Liver (tissue), 9 donors: ENCODE data around the gene SMPD1. TPM values are rescaled to one million over a fixed set of nuclear protein-coding genes. Genes with fewer than 3 reads are reported as not detected.

Experiments
- DNase-seq: peaks from one replicate; pipeline ENCODE4 v3.0.0-alpha.2; 2017; ENCODE audit warnings: low spot score
- H3K27ac ChIP-seq, 2 donors: one replicate each; pipeline ENCODE4 v1.7.0; 2013; ENCODE audit warnings: inconsistent platforms in 2 of 2, low read length in 2 of 2, control low read depth in 1 of 2, low read depth in 1 of 2, mild to moderate bottlenecking in 1 of 2
- H3K27me3 ChIP-seq, 4 donors: one replicate each; pipeline versions ENCODE4 v1.6.1 to v1.7.0; 2013; ENCODE audit warnings: low read length in 3 of 4, inconsistent platforms in 1 of 4, mild to moderate bottlenecking in 1 of 4, moderate library complexity in 1 of 4; ENCODE audit not compliant: control insufficient read depth in 4 of 4, insufficient read depth in 4 of 4
- H3K36me3 ChIP-seq, 4 donors: one replicate each; pipeline versions ENCODE4 v1.6.1 to v1.7.0; 2013; ENCODE audit warnings: low read length in 3 of 4, mild to moderate bottlenecking in 3 of 4, low read depth in 1 of 4, moderate library complexity in 1 of 4; ENCODE audit not compliant: control insufficient read depth in 4 of 4, insufficient read depth in 3 of 4
- H3K4me1 ChIP-seq, 4 donors: one replicate each; pipeline versions ENCODE4 v1.6.1 to v1.7.0; 2013; ENCODE audit warnings: low read length in 3 of 4, mild to moderate bottlenecking in 3 of 4, moderate library complexity in 1 of 4; ENCODE audit not compliant: control insufficient read depth in 4 of 4, insufficient read depth in 4 of 4
- H3K4me3 ChIP-seq, 3 donors: one replicate each; pipeline versions ENCODE4 v1.6.1 to v1.7.0; 2013; ENCODE audit warnings: low read length in 3 of 3, control low read depth in 1 of 3, low read depth in 1 of 3, mild to moderate bottlenecking in 1 of 3
- H3K9ac ChIP-seq, 2 donors: one replicate each; pipeline ENCODE4 v1.7.0; 2013; ENCODE audit warnings: low read length in 2 of 2, mild to moderate bottlenecking in 2 of 2, moderate library complexity in 2 of 2, control low read depth in 1 of 2, low read depth in 1 of 2
- H3K9me3 ChIP-seq, 4 donors: one replicate each; pipeline versions ENCODE4 v1.6.1 to v1.7.0; 2013; ENCODE audit warnings: low read length in 3 of 4; ENCODE audit not compliant: control insufficient read depth in 4 of 4
- EGR1 ChIP-seq, 2 donors: IDR thresholded peaks; 2 replicates each; pipeline ENCODE4 v1.6.1; 2016 to 2018; ENCODE audit warnings: antibody characterized with exemption in 2 of 2, low read depth in 2 of 2
- FOXA1 ChIP-seq: IDR thresholded peaks from 2 replicates; pipeline ENCODE4 v1.6.1; 2016; ENCODE audit warnings: antibody characterized with exemption
- FOXA2 ChIP-seq: IDR thresholded peaks from 2 replicates; pipeline ENCODE4 v1.6.1; 2016; ENCODE audit warnings: antibody characterized with exemption
- GABPA ChIP-seq, 2 donors: IDR thresholded peaks in 1 of 2; conservative IDR thresholded peaks in 1 of 2; 2 replicates each; pipeline ENCODE4 v1.6.1; 2016; ENCODE audit warnings: antibody characterized with exemption in 2 of 2, mild to moderate bottlenecking in 1 of 2, moderate library complexity in 1 of 2
- HNF4A ChIP-seq, 2 donors: conservative IDR thresholded peaks; 2 replicates each; pipeline ENCODE4 v1.6.1; 2016; ENCODE audit warnings: antibody characterized with exemption in 2 of 2, mild to moderate bottlenecking in 2 of 2
- HNF4G ChIP-seq: IDR thresholded peaks from 2 replicates; pipeline ENCODE4 v1.6.1; 2016; ENCODE audit warnings: antibody characterized with exemption
- JUND ChIP-seq, 2 donors: IDR thresholded peaks; 2 replicates each; pipeline ENCODE4 v1.6.1; 2016; ENCODE audit warnings: antibody characterized with exemption in 2 of 2
- NR2F2 ChIP-seq: IDR thresholded peaks from 2 replicates; pipeline ENCODE4 v1.6.1; 2016; ENCODE audit warnings: antibody characterized with exemption
- RAD21 ChIP-seq, 2 donors: IDR thresholded peaks; 2 replicates each; pipeline ENCODE4 v1.6.1; 2016; ENCODE audit warnings: antibody characterized with exemption in 2 of 2, mild to moderate bottlenecking in 2 of 2
- TAF1 ChIP-seq: conservative IDR thresholded peaks from 2 replicates; pipeline ENCODE4 v1.6.1; 2016; ENCODE audit warnings: antibody characterized with exemption, mild to moderate bottlenecking
- YY1 ChIP-seq: IDR thresholded peaks from 2 replicates; pipeline ENCODE4 v1.6.1; 2016; ENCODE audit warnings: antibody characterized with exemption, mild to moderate bottlenecking
- WGBS: extraction: QIAGEN DNeasy Blood & Tissue Kit; methylation state at CpG from one replicate; pipeline ENCODE4 v1.1.7; 2013; 5-methylcytosine and 5-hydroxymethylcytosine counted together
- polyA plus RNA-seq, 2 donors: library from polyadenylated mRNA; stranded (reverse) in 1 of 2; unstranded in 1 of 2; fragments of 200-250 nt in 1 of 2; fragments of >200 nt in 1 of 2; fragmentation: Nextera tagmentation in 1 of 2; extraction: Ambion mirVana in 1 of 2; gene quantifications; one replicate each; pipeline versions ENCODE4 v1.2.1 to v1.2.3, GENCODE V29; 2013 to 2015
- total RNA-seq, 2 donors: library from RNA; depleted of rRNA; stranded (reverse); fragments of >200 nt; gene quantifications; one replicate each; pipeline ENCODE4 v1.2.3, GENCODE V29; 2014
- TF ChIP-seq, protein P1 (sequence below): IDR thresholded peaks from 2 replicates; pipeline ENCODE4 v1.6.1; 2016; ENCODE audit warnings: antibody characterized with exemption
- TF ChIP-seq, protein P2 (sequence below): fragments of 150-350 bp; IDR thresholded peaks from 2 replicates; pipeline ENCODE4 v1.5.1; 2017; ENCODE audit warnings: improper control_type of control experiment, low read depth, low read length; ENCODE audit not compliant: missing input control
- TF ChIP-seq, protein P3 (sequence below): IDR thresholded peaks from 2 replicates; pipeline ENCODE4 v1.6.1; 2016; ENCODE audit warnings: antibody characterized with exemption, mild to moderate bottlenecking
- donor health status: healthy.
- donor health status: healthy.
- donor health status: healthy.
- donor health status: healthy.
- donor health status: healthy.

SMPD1 gene
- total and polyA plus RNA-seq, 4 donors, result 15.4 to 91.6 (median 45.4) TPM

DNA sequence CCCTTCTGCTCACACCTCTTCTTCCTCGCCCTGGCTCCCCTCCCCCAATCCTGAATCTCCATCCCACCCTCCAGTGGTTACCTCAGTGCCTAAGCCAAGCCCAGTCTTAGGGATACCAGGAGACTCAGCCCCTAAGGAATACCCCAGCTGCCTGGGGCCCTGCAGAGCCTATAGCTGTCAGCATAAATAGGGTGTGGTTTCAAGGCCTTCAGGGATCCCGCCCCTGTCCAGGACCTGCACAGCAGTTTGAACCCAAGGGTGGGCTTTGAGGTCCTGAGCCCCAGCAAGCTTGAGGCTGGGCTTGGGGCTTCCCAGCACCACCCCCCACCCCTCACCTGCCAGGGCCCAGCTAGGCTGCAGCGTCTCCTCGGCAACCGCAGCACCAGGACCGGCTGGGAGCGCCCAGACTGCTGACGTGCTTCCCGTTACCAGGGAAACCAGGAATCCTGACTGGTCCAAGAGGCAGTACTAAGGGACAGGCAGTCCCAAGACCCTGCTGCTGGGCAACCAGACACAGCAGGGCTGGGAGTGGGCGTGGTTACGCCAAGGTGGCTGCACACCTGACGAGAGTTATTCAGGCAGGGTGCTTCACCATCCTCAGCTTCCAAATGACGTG lies 14.9 kb downstream of the SMPD1 start:
- H3K27ac ChIP-seq, result no peak overlapping the region
- TF ChIP-seq JUND (IDR thresholded peaks at IDR 0.05) (no peak), TAF1 (no peak), FOXA2 (no peak)
- TF ChIP-seq, protein P1, sequence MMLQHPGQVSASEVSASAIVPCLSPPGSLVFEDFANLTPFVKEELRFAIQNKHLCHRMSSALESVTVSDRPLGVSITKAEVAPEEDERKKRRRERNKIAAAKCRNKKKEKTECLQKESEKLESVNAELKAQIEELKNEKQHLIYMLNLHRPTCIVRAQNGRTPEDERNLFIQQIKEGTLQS, result no peak
- H3K4me1 ChIP-seq, result peaks cover 0 to 4% (median 0%) of the 10 kb centered on the region in 4 donors
- H3K27me3 ChIP-seq, result no peaks in the 10 kb centered on the region
- DNase-seq, result no peak
- no peaks in the 10 kb centered on the region for H3K9me3 ChIP-seq
- WGBS, result 92% methylated on average over 13 of the region's 13 CpGs
- no peak overlapping the region for H3K9ac ChIP-seq
- H3K36me3 ChIP-seq, result peaks cover 0 to under 1% (median 0%) of the 10 kb centered on the region in 4 donors
- no peak overlapping the region for H3K4me3 ChIP-seq

DNA sequence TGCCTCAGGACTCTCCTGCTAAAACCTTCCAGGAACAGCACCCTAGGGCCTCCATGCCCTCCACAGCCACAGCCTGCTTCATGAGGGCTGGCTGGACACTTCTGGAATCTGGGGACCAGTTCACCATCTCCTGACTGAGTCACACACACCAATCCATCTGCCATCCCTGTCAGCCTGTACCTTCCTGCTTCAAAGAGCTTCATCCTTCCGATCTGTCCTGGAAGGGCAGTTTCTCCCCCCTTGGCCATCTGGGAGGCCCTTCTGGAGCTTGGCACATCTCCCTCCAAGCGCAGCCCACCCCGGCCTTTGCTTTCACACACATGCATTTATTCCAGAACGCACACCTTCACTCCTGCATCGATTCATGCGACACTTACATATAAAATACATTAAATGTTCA lies 15.6 kb downstream of the SMPD1 start:
- no peak for TF ChIP-seq FOXA1
- TF ChIP-seq, protein P2, sequence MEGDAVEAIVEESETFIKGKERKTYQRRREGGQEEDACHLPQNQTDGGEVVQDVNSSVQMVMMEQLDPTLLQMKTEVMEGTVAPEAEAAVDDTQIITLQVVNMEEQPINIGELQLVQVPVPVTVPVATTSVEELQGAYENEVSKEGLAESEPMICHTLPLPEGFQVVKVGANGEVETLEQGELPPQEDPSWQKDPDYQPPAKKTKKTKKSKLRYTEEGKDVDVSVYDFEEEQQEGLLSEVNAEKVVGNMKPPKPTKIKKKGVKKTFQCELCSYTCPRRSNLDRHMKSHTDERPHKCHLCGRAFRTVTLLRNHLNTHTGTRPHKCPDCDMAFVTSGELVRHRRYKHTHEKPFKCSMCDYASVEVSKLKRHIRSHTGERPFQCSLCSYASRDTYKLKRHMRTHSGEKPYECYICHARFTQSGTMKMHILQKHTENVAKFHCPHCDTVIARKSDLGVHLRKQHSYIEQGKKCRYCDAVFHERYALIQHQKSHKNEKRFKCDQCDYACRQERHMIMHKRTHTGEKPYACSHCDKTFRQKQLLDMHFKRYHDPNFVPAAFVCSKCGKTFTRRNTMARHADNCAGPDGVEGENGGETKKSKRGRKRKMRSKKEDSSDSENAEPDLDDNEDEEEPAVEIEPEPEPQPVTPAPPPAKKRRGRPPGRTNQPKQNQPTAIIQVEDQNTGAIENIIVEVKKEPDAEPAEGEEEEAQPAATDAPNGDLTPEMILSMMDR, result no peak
- no peak for TF ChIP-seq EGR1 (IDR thresholded peaks at IDR 0.05; ENCODE audit: low read depth in 2 of 2)
- Histone ChIP-seq H3K9ac (no peak overlapping the region), H3K4me3 (no peak overlapping the region), H3K9me3 (no peaks in the 10 kb centered on the region), H3K27me3 (no peaks in the 10 kb centered on the region), H3K36me3 (peaks cover 0 to 6% (median 0%) of the 10 kb centered on the region in 4 donors), H3K27ac (no peak overlapping the region), H3K4me1 (peaks cover 0 to 4% (median 0%) of the 10 kb centered on the region in 4 donors)
- DNase-seq, result no peak
- WGBS, result 97% methylated on average over 6 of the region's 6 CpGs

DNA sequence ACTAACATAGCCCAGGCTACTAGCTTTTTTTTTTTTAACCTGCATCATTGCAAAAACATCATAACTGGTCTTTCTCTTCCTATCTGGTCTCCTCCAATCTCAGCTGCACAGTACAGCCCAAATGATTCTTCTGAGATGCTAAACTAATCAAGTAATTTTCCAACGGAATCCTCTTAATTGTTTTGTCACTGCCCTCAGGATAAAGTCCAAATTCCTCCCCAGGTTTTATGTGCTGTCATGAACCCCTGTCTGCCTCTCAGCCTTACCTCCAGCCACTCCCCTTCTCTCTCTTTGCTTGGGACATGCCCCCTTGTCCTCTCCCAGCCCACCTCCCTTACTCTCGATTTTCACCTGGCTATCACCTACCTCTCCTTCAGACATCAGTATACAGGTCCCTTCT lies 16.1 kb downstream of the SMPD1 start:
- WGBS, result 23% methylated on average over 2 of the region's 2 CpGs
- TF ChIP-seq YY1 (no peak), HNF4A (conservative IDR thresholded peaks at IDR 0.05) (peak; percentile 43 to 64)
- H3K36me3 ChIP-seq, result peaks cover 0 to 6% (median 0%) of the 10 kb centered on the region in 4 donors
- peaks cover 0 to 4% (median 0%) of the 10 kb centered on the region in 4 donors for H3K4me1 ChIP-seq
- no peak overlapping the region for H3K9ac ChIP-seq
- no peak for DNase-seq
- H3K4me3 ChIP-seq, result no peak overlapping the region
- H3K9me3 ChIP-seq, result no peaks in the 10 kb centered on the region
- H3K27ac ChIP-seq, result no peak overlapping the region
- H3K27me3 ChIP-seq, result no peaks in the 10 kb centered on the region

DNA sequence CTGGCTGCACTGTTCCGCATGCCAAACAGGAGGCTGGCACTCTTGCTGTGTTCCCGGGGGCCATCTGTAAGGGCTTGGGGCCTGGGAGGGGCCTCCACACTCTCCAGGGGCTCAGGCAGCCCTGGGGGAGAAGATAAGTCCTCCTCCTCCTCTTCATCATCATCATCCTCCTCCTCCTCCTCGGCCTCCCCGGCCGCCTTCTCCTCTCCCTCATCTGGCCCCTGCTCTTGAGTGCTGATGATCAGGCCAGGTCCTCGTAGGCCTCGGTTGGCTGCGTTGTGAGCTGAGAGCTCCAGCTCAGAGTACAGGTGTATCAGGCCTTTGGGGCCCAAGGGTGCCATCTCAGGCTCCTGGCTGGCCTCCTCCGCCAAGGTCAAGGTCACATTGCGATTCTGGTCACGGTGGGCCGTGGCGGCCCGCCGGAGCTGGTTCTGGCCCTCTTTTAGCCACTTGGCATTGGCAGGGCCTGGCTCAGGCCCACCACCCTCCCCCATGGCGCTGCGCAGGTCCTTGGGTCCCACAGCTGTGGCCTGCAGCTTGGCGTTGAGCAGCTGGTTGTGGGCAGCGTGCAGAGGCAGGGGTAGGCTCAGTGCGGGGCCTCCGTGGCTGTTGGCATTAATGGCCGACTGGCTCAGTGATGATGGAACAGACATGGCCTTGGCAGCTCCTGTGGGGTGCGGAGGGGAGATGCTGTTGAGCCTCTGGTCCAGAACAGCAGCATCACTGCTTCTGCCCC lies 20.6 kb downstream of the SMPD1 start:
- Histone ChIP-seq H3K9ac (no peak overlapping the region), H3K4me3 (no peak overlapping the region), H3K36me3 (peaks cover 0 to 6% (median under 1%) of the 10 kb centered on the region in 4 donors), H3K9me3 (no peaks in the 10 kb centered on the region), H3K4me1 (peaks cover 0 to 4% (median 0%) of the 10 kb centered on the region in 4 donors), H3K27ac (no peak overlapping the region), H3K27me3 (no peaks in the 10 kb centered on the region)
- 98% methylated on average over 23 of the region's 23 CpGs for WGBS
- DNase-seq, result no peak
- TF ChIP-seq, protein P1, result no peak
- no peak for TF ChIP-seq EGR1 (IDR thresholded peaks at IDR 0.05; ENCODE audit: low read depth in 2 of 2)
- no peak for TF ChIP-seq YY1
- TF ChIP-seq TAF1, result no peak
- TF ChIP-seq GABPA (IDR thresholded peaks at IDR 0.05 in 1 of 2, conservative IDR thresholded peaks at IDR 0.05 in 1 of 2), result no peak
- TF ChIP-seq, protein P3, sequence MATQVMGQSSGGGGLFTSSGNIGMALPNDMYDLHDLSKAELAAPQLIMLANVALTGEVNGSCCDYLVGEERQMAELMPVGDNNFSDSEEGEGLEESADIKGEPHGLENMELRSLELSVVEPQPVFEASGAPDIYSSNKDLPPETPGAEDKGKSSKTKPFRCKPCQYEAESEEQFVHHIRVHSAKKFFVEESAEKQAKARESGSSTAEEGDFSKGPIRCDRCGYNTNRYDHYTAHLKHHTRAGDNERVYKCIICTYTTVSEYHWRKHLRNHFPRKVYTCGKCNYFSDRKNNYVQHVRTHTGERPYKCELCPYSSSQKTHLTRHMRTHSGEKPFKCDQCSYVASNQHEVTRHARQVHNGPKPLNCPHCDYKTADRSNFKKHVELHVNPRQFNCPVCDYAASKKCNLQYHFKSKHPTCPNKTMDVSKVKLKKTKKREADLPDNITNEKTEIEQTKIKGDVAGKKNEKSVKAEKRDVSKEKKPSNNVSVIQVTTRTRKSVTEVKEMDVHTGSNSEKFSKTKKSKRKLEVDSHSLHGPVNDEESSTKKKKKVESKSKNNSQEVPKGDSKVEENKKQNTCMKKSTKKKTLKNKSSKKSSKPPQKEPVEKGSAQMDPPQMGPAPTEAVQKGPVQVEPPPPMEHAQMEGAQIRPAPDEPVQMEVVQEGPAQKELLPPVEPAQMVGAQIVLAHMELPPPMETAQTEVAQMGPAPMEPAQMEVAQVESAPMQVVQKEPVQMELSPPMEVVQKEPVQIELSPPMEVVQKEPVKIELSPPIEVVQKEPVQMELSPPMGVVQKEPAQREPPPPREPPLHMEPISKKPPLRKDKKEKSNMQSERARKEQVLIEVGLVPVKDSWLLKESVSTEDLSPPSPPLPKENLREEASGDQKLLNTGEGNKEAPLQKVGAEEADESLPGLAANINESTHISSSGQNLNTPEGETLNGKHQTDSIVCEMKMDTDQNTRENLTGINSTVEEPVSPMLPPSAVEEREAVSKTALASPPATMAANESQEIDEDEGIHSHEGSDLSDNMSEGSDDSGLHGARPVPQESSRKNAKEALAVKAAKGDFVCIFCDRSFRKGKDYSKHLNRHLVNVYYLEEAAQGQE, result no peak
- no peak for TF ChIP-seq HNF4G
- no peak for TF ChIP-seq FOXA1
- TF ChIP-seq RAD21 (IDR thresholded peaks at IDR 0.05), result no peak
- no peak for TF ChIP-seq NR2F2
